ENCODE results near the gene ITGA11. TPM values are rescaled to one million over a fixed set of nuclear protein-coding genes. Genes with fewer than 3 reads are reported as not detected.

Gene ITGA11
- total RNA-seq, 3 donors from 2014 or later (not counting 1 experiment from before 2014, with no cell fraction given), result not detected

DNA sequence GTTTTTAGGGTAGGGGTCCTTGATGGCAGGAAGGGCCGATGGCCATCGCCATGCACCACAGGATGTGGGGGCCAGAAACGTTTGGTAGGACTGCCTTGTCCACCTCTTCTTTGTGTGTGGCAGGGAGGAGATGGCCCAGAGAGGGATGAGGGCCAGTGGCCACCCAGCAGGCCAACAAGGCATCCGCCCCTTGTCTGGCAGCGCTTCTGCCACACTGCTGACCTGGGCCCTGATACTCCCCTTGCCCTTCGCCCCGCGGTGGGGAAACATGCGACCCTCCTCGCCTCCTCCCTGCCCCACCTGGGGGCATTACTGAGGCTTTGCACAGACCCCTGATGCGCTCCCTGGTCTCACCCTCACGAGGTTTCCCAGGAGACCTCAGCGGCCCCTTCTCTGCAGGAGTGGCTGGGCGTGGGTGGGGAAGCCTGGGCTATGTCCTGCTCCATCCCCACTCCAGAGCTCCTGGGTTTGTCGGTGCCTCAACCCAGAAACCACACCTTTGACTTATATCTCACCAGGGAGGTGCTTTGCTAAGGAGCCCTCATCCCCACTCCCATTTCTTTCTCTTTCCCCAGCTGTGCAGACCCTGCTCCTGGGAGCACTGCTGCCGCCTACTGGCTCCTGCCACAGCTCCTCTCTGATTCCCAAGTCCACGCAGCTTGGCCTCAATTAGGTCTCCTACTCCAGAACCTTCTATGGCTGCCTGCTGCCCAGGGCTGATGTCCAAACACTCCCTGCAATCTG, 115.7 kb downstream of the ITGA11 start:
- H3K27ac ChIP-seq (ENCODE audit: low read length), result no peak overlapping the region
- WGBS (ENCODE audit: insufficient coverage), result 88% methylated on average over 17 of the region's 17 CpGs
- no peak overlapping the region for H3K4me3 Mint-ChIP-seq
- no peaks in the 10 kb centered on the region for H3K9me3 Mint-ChIP-seq
- no peaks in the 10 kb centered on the region for H3K36me3 Mint-ChIP-seq
- intact Hi-C loops (cut with micrococcal nuclease), result no loop called here
- H3K4me1 Mint-ChIP-seq, result no peaks in the 10 kb centered on the region
- no peaks in the 10 kb centered on the region for H3K9me3 ChIP-seq (ENCODE audit: control insufficient read depth, insufficient read depth, low read length)
- H3K4me3 ChIP-seq (ENCODE audit: low read length), result no peak overlapping the region
- H3K27me3 Mint-ChIP-seq (ENCODE audit: low read depth in 2 of 2), result peaks cover 0 to 9% of the 10 kb centered on the region in 2 donors
- DNase-seq (no peak), ATAC-seq (no peak)
- H3K27me3 ChIP-seq (ENCODE audit: control insufficient read depth, insufficient read depth, low read length), result no peaks in the 10 kb centered on the region
- no peaks in the 10 kb centered on the region for H3K36me3 ChIP-seq (ENCODE audit: control insufficient read depth, insufficient read depth, low read length)
- TF ChIP-seq, protein P1, sequence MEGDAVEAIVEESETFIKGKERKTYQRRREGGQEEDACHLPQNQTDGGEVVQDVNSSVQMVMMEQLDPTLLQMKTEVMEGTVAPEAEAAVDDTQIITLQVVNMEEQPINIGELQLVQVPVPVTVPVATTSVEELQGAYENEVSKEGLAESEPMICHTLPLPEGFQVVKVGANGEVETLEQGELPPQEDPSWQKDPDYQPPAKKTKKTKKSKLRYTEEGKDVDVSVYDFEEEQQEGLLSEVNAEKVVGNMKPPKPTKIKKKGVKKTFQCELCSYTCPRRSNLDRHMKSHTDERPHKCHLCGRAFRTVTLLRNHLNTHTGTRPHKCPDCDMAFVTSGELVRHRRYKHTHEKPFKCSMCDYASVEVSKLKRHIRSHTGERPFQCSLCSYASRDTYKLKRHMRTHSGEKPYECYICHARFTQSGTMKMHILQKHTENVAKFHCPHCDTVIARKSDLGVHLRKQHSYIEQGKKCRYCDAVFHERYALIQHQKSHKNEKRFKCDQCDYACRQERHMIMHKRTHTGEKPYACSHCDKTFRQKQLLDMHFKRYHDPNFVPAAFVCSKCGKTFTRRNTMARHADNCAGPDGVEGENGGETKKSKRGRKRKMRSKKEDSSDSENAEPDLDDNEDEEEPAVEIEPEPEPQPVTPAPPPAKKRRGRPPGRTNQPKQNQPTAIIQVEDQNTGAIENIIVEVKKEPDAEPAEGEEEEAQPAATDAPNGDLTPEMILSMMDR (IDR thresholded peaks at IDR 0.05), result no peak
- H3K27ac Mint-ChIP-seq, result no peak overlapping the region
- H3K4me1 ChIP-seq (ENCODE audit: control insufficient read depth, insufficient read depth, low read length), result no peaks in the 10 kb centered on the region

DNA sequence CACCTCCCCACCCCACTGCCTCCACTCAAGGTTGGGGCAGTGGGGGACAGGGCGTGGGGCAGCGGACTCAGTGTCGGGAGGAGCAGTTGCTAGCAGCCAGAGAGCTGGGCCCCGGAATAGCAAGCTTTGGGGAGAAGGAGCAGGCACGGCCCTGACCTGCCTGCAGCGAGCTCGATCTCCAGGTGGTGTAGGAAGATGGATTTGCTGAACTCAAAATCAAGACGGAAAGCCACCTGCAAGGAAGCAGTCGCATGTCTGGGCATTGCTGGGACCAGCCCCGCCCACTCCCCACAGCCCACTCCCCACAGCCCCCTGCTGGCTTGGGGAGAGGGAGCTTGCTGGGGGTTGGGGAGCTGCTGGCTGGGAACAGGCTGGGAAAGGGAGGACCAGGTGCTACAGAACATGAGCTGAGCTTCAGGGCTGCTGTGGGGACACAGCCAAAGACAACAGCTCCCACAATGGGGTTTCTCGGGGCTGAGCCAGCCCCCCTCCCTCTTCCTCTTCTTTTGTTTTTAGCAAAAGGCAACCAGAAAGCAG, 116.4 kb downstream of the ITGA11 start:
- WGBS (ENCODE audit: insufficient coverage), result 86% methylated on average over 9 of the region's 11 CpGs
- Mint-ChIP-seq H3K27ac (no peak overlapping the region), H3K4me1 (no peaks in the 10 kb centered on the region), H3K9me3 (no peaks in the 10 kb centered on the region), H3K36me3 (no peaks in the 10 kb centered on the region), H3K4me3 (no peak overlapping the region), H3K27me3 (ENCODE audit: low read depth in 2 of 2) (peaks cover 0 to 11% of the 10 kb centered on the region in 2 donors)
- intact Hi-C loops (cut with micrococcal nuclease), result no loop called here
- ATAC-seq, result no peak
- Histone ChIP-seq H3K27me3 (ENCODE audit: control insufficient read depth, insufficient read depth, low read length) (no peaks in the 10 kb centered on the region), H3K27ac (ENCODE audit: low read length) (no peak overlapping the region), H3K36me3 (ENCODE audit: control insufficient read depth, insufficient read depth, low read length) (no peaks in the 10 kb centered on the region), H3K9me3 (ENCODE audit: control insufficient read depth, insufficient read depth, low read length) (no peaks in the 10 kb centered on the region), H3K4me3 (ENCODE audit: low read length) (no peak overlapping the region), H3K4me1 (ENCODE audit: control insufficient read depth, insufficient read depth, low read length) (no peaks in the 10 kb centered on the region)
- no peak for DNase-seq
- TF ChIP-seq, protein P1 (IDR thresholded peaks at IDR 0.05), result no peak

DNA sequence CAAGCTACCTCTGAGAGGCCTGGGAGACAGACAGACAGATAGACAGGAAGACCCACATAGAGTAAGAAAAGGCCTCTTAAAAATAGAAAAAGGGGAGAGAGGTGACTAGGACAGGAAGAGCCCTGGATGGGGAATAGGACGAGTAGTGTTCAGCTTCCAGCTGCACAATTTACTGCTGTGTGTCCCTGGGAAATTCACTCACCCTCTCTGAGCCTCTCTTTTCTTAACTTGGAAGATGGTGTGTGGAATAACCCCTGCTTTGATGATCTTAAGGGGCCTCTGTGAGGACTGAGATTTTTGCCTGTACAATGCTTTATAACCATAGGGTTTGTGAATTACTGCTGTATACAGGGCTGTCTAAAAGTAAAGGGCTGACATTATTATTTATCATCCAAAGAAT, 116.9 kb downstream of the ITGA11 start:
- TF ChIP-seq, protein P1 (IDR thresholded peaks at IDR 0.05), result no peak
- no peak overlapping the region for H3K4me3 ChIP-seq (ENCODE audit: low read length)
- no peak overlapping the region for H3K27ac Mint-ChIP-seq

More for the DNA sequence above, 116.9 kb downstream of the ITGA11 start:
- no peaks in the 10 kb centered on the region for H3K27me3 ChIP-seq (ENCODE audit: control insufficient read depth, insufficient read depth, low read length)
- Mint-ChIP-seq H3K4me3 (no peak overlapping the region), H3K27me3 (ENCODE audit: low read depth in 2 of 2) (peaks cover 0 to 12% of the 10 kb centered on the region in 2 donors), H3K9me3 (no peaks in the 10 kb centered on the region), H3K36me3 (no peaks in the 10 kb centered on the region), H3K4me1 (no peaks in the 10 kb centered on the region)
- no peaks in the 10 kb centered on the region for H3K36me3 ChIP-seq (ENCODE audit: control insufficient read depth, insufficient read depth, low read length)
- intact Hi-C loops (cut with micrococcal nuclease), result no loop called here
- no peaks in the 10 kb centered on the region for H3K9me3 ChIP-seq (ENCODE audit: control insufficient read depth, insufficient read depth, low read length)
- DNase-seq (no peak), ATAC-seq (no peak)
- WGBS (ENCODE audit: insufficient coverage), result 67% methylated on average over 1 of the region's 1 CpG
- no peaks in the 10 kb centered on the region for H3K4me1 ChIP-seq (ENCODE audit: control insufficient read depth, insufficient read depth, low read length)
- no peak overlapping the region for H3K27ac ChIP-seq (ENCODE audit: low read length)

Measured in natural killer cell (primary cell).